ENCODE measurements around the gene C17orf107.
"Not testable (repeated sequence)": the region's sequence is repeated elsewhere in the genome, so short reads cannot be mapped to it uniquely, and the experiment has no call there.

Gene C17orf107

GRCh38 chr17:4900231-4901107 lies 1.1 kb downstream of the C17orf107 start:
- peak; percentile 63 to 66 for DNase-seq
- no peak for TF ChIP-seq POLR2A (IDR thresholded peaks at IDR 0.05; ENCODE audit: low read length)
- no peak for TF ChIP-seq GATA1 (IDR thresholded peaks at IDR 0.05; ENCODE audit: low read depth, low read length)

GRCh38 chr17:4901108-4901647 lies 1.8 kb downstream of the C17orf107 start:
- DNase-seq: no peak
- TF ChIP-seq GATA1 (IDR thresholded peaks at IDR 0.05; ENCODE audit: low read depth, low read length) (no peak), POLR2A (IDR thresholded peaks at IDR 0.05; ENCODE audit: low read length) (no peak)

DNA sequence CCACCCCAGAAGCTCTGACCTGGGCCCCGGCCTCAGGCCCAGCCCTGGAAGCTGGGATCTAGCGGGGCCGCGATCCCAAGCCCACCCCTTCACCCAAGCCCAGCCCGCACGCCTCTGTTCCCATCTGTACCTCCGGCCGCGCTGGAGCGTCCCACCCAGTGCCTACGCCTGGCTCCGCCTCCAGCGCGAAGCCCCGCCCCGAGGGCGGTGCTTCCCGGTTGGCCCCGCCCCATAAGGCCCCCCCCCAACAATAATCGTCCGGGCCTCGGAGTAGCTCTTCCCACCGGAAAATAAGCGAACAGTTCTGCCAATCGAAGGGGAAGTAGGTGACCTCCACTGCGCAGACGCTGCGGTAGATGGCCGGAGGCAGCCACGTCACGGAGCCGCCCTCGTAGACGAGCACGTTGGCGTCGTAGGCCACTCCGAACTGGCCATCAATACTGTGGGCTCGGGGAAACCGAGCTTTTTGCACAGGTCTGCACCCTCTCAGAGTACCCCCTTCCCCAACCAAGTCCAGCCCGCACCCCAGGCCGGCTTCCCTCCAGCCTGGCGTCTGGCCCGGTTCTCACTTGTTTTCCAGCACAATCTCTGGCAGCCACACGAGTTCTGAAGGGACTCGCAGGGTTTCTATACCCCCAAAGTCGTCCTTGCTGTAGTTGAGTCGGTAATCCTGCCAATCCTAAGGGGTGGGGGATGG lies 2.5 kb downstream of the C17orf107 start:
- TF ChIP-seq GATA1 (IDR thresholded peaks at IDR 0.05; ENCODE audit: low read depth, low read length) (no peak), POLR2A (IDR thresholded peaks at IDR 0.05; ENCODE audit: low read length) (no peak)

DNA sequence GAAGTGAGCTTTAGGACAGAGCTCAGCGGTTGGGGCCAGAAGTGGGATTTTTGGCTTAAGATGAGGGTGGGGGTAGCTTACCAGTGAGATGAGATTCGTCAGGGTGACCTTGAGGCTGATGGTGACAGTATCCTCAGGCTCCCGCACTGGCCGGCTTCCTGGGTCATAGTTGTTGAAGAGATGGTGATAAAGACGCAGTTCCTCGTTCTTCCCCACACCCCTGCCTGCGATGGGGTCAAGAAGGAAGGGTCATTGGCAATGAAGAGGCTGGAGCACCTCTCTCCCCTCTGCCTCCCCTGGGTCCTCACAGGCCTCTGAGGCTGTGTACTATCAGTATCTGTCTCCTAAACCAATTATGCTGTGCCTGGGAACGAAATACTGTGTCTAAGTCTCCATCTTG lies 3.2 kb downstream of the C17orf107 start:
- no peak for DNase-seq

More for the DNA sequence above, 2.5 kb downstream of the C17orf107 start:
- DNase-seq: peak; percentile 26 to 47

GRCh38 chr17:4903051-4903818 lies 3.9 kb downstream of the C17orf107 start, which contains the start of gene CHRNE:
CHRNE (minus strand) TSS chr17:4903098; CDS start chr17:4903063, 35 bp downstream.
- TF ChIP-seq GATA1 (IDR thresholded peaks at IDR 0.05; ENCODE audit: low read depth, low read length) (no peak), POLR2A (IDR thresholded peaks at IDR 0.05; ENCODE audit: low read length) (no peak)
- peak; percentile 81 to 89 for DNase-seq

More for the DNA sequence above, 3.2 kb downstream of the C17orf107 start:
- TF ChIP-seq POLR2A (IDR thresholded peaks at IDR 0.05; ENCODE audit: low read length) (no peak), GATA1 (IDR thresholded peaks at IDR 0.05; ENCODE audit: low read depth, low read length) (no peak)

GRCh38 chr17:4906642-4907041 lies 7.3 kb downstream of the C17orf107 start:
- not testable (repeated sequence) for DNase-seq

- no peak for TF ChIP-seq POLR2A (IDR thresholded peaks at IDR 0.05; ENCODE audit: low read length)
- no peak for TF ChIP-seq GATA1 (IDR thresholded peaks at IDR 0.05; ENCODE audit: low read depth, low read length)
- no peak for DNase-seq
Measured at GRCh38 chr17:4908301-4908700, 9.0 kb downstream of the C17orf107 start.

DNA sequence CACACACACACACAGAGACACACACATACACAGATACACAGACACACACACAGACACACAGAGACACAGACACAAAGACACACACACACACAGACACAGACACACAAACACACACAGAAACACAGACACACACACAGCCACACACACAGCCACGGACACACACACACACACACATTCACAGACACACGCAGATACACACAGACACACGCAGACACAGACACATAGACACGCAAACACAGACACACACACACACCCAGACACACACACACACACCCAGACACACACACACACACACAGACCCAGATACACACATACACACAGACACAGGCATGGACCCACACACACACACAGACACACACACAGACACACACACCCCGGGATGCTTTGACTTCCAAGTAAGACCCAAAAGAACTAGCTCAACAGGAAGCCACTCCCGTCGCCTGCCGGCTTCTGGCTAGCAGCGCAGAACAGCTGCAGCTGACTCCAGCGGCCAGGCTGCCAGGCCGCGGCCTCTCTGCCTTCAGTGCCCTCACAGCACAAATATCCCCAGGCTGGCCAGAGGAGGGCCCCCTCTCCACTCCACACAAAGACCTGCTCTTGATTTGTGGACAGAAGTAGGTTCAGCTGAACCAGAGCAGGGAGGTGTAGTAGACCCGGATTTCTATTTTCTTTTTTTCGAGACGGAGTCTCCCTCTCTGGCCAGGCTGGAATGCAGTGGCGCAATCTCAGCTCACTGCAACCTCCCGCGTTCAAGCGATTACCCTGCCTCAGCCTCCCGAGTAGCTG lies 9.6 kb downstream of the C17orf107 start:
- peak; percentile 88 for DNase-seq
- TF ChIP-seq GATA1 (IDR thresholded peaks at IDR 0.05; ENCODE audit: low read depth, low read length) (no peak), POLR2A (IDR thresholded peaks at IDR 0.05; ENCODE audit: low read length) (no peak)

DNA sequence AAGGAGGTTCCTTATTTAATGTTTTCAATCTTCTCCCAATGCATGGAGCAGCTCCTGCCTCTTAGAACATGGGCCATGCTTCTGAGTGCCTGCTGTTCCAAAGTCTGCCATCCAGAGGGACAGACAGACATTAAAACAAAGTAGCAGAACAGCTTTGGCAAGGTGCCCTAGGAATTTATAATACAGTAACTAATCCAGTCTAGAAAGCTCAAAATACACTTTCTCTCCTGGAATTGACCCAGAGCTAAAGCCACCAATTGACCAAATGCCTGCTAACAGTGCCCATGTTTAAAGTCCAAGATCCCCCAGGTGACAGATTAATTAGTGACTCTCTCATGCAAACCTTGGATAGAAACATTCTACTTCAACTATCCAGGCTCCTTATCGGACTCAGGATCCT lies 14.7 kb downstream of the C17orf107 start:
- TF ChIP-seq POLR2A (IDR thresholded peaks at IDR 0.05; ENCODE audit: low read length): no peak
- TF ChIP-seq GATA1 (IDR thresholded peaks at IDR 0.05; ENCODE audit: low read depth, low read length): no peak
- DNase-seq: no peak

- DNase-seq: not testable (repeated sequence)
Measured at GRCh38 chr17:4914551-4914950, 15.2 kb downstream of the C17orf107 start.

DNA sequence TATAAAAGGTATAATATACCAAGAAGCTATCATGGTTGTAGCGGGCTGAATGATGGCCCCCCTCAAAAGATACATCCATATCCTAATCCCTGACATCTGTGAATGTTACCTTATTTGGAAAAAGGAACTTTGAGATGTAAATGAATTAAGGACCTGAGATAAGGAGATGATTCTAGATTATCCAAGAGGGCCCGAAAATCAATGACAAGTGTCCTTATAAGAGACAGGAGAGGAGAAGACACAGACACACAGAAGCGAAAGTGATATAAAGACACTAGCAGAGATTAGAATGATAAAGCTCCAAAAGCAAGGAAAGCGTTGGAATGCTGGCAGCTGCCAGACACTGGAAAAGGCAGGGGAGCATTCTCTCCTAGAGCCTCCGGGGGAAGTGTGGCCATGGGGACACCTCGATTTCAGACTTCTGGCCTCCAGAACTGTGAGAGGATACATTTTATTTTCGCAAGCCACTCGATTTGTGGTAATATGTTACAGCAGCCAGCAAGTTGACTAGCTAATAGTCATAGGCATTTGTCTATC lies 20.2 kb downstream of the C17orf107 start:
- TF ChIP-seq POLR2A (IDR thresholded peaks at IDR 0.05; ENCODE audit: low read length) (no peak), GATA1 (IDR thresholded peaks at IDR 0.05; ENCODE audit: low read depth, low read length) (no peak)
- no peak for DNase-seq

DNA sequence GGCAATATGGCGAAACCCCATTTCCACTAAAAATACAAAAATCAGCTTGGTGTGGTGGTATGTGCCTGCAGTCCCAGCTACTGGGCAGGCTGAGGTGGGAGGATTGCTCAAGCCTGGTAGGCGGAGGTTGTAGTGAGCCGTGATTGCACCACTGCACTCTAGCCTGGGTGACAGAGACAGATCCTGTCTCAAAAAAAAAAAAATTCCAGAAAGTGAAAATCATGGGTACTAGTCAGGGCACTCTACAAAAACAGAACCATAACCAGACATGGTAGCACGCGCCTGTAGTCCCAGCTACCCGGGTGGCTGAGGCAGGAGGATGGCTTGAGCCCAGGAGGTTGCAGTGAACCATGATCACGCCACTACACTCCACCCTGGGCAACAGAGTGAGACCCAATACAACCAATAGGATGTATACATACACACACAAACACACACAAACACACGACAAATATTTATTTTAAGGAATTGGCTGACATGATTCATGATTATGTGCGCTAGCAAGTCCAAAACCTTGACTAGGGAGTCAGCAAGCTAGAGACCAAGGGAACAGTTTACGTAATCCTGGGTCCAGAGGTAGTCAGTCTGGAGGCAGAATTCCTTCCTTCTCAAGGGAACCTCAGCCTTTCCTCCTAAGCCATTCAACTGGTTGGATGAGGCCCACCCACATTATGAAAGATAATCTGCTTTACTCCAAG lies 21.2 kb downstream of the C17orf107 start:
- TF ChIP-seq POLR2A (IDR thresholded peaks at IDR 0.05; ENCODE audit: low read length): no peak
- no peak for DNase-seq
